Heart left ventricle (tissue), 16 donors: ENCODE data around the gene KRTAP17-1. TPM values are rescaled to one million over a fixed set of nuclear protein-coding genes. Genes with fewer than 3 reads are reported as not detected.
"Not testable (repeated sequence)": the region's sequence is repeated elsewhere in the genome, so short reads cannot be mapped to it uniquely, and the experiment has no call there.

ENCODE experiments used
- ATAC-seq, 4 donors: fragments of 200-7000 bp; cut with Tn5 transposase; one replicate each; pipeline ENCODE4 v1.9.1; 2020 to 2022; ENCODE audit warnings: moderate library complexity in 4 of 4, mild to moderate bottlenecking in 3 of 4, moderate number of reproducible peaks in 1 of 4
- DNase-seq, 5 donors: peaks; one replicate each; pipeline ENCODE4 v3.0.0-alpha.2; 2020
- H3K27ac ChIP-seq, 12 donors: fragments of 200-600 bp; sonication (generic) in 4 of 12; one replicate each; pipeline versions ENCODE4 v1.5.0 to v1.8.0; 2016 to 2022; ENCODE audit warnings: mild to moderate bottlenecking in 2 of 12
- H3K27me3 ChIP-seq, 9 donors: fragments of 200-600 bp; sonication (generic) in 2 of 9; one replicate each; pipeline versions ENCODE4 v1.5.1 to v1.8.0; 2016 to 2022; ENCODE audit warnings: mild to moderate bottlenecking in 3 of 9
- H3K36me3 ChIP-seq, 9 donors: fragments of 200-600 bp; sonication (generic) in 2 of 9; one replicate each; pipeline versions ENCODE4 v1.5.0 to v1.8.0; 2018 to 2022; ENCODE audit warnings: mild to moderate bottlenecking in 2 of 9
- H3K4me1 ChIP-seq, 12 donors: fragments of 200-600 bp; sonication (generic) in 4 of 12; one replicate each; pipeline versions ENCODE4 v1.5.0 to v1.8.0; 2016 to 2022; ENCODE audit warnings: mild to moderate bottlenecking in 3 of 12
- H3K4me3 ChIP-seq, 12 donors: fragments of 200-600 bp; sonication (generic) in 4 of 12; one replicate each; pipeline versions ENCODE4 v1.5.0 to v1.8.0; 2017 to 2022; ENCODE audit warnings: mild to moderate bottlenecking in 9 of 12, moderate library complexity in 4 of 12
- H3K9me3 ChIP-seq, 12 donors: fragments of 200-600 bp; sonication (generic) in 4 of 12; one replicate each; pipeline versions ENCODE4 v1.5.0 to v1.8.0; 2016 to 2022; ENCODE audit warnings: mild to moderate bottlenecking in 1 of 12
- POLR2A ChIP-seq, 2 donors: fragments of 450-650 bp; IDR thresholded peaks; one replicate each; pipeline ENCODE4 v1.6.1; 2017; ENCODE audit warnings: antibody characterized with exemption in 2 of 2, mild to moderate bottlenecking in 2 of 2, moderate library complexity in 2 of 2
- WGBS, 4 donors: extraction: QIAGEN DNeasy Blood & Tissue Kit in 2 of 4; methylation state at CpG; one replicate each; pipeline versions ENCODE4 v1.1.5 to v1.1.7; 2013 to 2018; 5-methylcytosine and 5-hydroxymethylcytosine counted together
- intact Hi-C, 10 donors: fragments of 100-400 bp; cut with DNase I; formaldehyde crosslinking; loops; one replicate each; pipeline versions ENCODE4 v1.11.1 to v1.14.2; 2022
- polyA plus RNA-seq, 2 donors: library from polyadenylated mRNA; stranded (reverse); fragments of 200-250 nt; gene quantifications; one replicate each; pipeline ENCODE4 v1.2.3, GENCODE V29; 2013
- total RNA-seq, 9 donors: library from RNA; depleted of rRNA in 2 of 9; stranded (reverse); fragments of >200 nt in 2 of 9; fragmentation: NEBNext Ultra II Directional in 3 of 9; extraction: Animal tissue kit (Norgen Biotek cat#: 25700) in 3 of 9; gene quantifications; one replicate each; pipeline versions ENCODE4 v1.1.0 to v1.2.4, GENCODE V29; 2016 to 2023
- TF ChIP-seq, protein P1 (sequence below), 12 donors: fragments of 200-600 bp; sonication (generic) in 4 of 12; IDR thresholded peaks; one replicate each; pipeline versions ENCODE4 v1.5.0 to v1.8.0; 2018 to 2022; ENCODE audit warnings: antibody characterized with exemption in 12 of 12, mild to moderate bottlenecking in 5 of 12
- donor health status: ischemic (EF 13 %, LVEDD 7.1; RV severe dilation, severe dysfunction).
- donor health status: healthy with polysubstance abuse.
- donor health status: DM: no; HTN: yes; CAD: no.
- donor health status: DM: no; HTN: no; CAD: no.
- donor health status: ischemic (EF 25% LVEDD 6.9; RV normal size, moderate dysfunction).
- donor health status: ischemic (EF 25% LVEDD 5.7; RV mildly dilated, moderate dysfunction).
- donor health status: healthy.
- donor health status: DM: yes; HTN: yes; CAD: no.
- donor health status: ischemic (EF 35%, LVEDD 5.7; RV mildly dilated, moderate dysfunction).
- donor health status: nonischemic (EF 11% LVEDD 7.7; RV severe dilation, severe dysfunction).
- donor health status: DM: yes; HTN: yes; CAD: no.
- donor health status: PGD.
- donor health status: ischemic (EF 29% LVEDD 5.4; RV normal size, mild dysfunction).
- donor health status: nonischemic (EF 23%, LVEDD 6.1; RV moderate dilation, normal function).

Gene KRTAP17-1
- total and polyA plus RNA-seq, 11 donors = not detected

DNA sequence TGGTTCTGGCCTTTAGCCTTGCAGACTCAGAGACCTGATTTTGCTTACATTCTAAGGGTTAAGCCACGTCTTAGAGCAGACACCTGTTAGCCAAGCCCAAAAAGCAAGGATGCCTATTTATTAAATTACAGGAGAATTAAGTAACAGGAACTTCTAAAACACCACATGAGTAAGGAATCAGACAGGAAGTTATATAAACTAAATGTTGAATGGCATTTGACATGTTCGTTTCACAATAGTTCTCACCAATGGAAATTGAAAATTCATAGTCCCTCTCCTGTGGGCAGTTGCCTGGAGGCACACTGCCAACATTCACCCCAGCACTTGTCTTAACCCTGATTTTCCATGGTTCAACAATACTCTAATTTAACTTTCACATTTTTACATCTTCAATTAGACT, 31.0 kb downstream of the KRTAP17-1 start:
- Histone ChIP-seq H3K4me1 (no peaks in the 10 kb centered on the region), H3K9me3 (peaks cover 0 to 3% (median 0%) of the 10 kb centered on the region in 12 donors), H3K27me3 (peaks cover 0 to 19% (median 0%) of the 10 kb centered on the region in 9 donors), H3K27ac (no peak overlapping the region), H3K4me3 (no peak overlapping the region), H3K36me3 (no peaks in the 10 kb centered on the region)
- 33 to 54% (median 38%) methylated on average over 2 of the region's 2 CpGs for WGBS, 4 donors
- ATAC-seq (no peak), DNase-seq (no peak)
- intact Hi-C loops = no loop called here
- TF ChIP-seq, protein P1, sequence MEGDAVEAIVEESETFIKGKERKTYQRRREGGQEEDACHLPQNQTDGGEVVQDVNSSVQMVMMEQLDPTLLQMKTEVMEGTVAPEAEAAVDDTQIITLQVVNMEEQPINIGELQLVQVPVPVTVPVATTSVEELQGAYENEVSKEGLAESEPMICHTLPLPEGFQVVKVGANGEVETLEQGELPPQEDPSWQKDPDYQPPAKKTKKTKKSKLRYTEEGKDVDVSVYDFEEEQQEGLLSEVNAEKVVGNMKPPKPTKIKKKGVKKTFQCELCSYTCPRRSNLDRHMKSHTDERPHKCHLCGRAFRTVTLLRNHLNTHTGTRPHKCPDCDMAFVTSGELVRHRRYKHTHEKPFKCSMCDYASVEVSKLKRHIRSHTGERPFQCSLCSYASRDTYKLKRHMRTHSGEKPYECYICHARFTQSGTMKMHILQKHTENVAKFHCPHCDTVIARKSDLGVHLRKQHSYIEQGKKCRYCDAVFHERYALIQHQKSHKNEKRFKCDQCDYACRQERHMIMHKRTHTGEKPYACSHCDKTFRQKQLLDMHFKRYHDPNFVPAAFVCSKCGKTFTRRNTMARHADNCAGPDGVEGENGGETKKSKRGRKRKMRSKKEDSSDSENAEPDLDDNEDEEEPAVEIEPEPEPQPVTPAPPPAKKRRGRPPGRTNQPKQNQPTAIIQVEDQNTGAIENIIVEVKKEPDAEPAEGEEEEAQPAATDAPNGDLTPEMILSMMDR (IDR thresholded peaks at IDR 0.05) = no peak
- TF ChIP-seq POLR2A (IDR thresholded peaks at IDR 0.05) = no peak

DNA sequence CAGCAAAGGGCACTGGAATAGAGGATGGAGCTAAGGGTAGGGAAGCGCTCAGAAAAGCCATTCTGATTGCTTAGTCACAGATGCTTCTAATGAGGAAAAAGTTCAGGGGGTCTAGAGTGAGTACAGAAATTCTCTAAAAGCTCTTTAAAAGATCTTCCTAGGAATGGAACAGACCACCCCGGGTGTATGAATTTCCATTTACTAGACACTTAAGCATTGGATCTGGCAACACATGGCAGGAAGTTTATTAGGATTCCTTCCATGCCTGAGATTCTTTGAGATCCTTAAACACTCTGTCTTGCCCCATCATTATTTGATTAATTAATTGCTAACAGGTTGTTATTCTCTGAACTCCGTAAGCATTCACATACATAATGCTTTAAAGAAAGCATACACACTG, 31.5 kb downstream of the KRTAP17-1 start:
- Histone ChIP-seq H3K4me1 (no peaks in the 10 kb centered on the region), H3K27ac (no peak overlapping the region), H3K9me3 (peaks cover 0 to 3% (median 0%) of the 10 kb centered on the region in 12 donors), H3K4me3 (no peak overlapping the region), H3K27me3 (peaks cover 0 to 19% (median 0%) of the 10 kb centered on the region in 9 donors), H3K36me3 (no peaks in the 10 kb centered on the region)
- intact Hi-C loops = no loop called here
- no peak for ATAC-seq
- no peak for DNase-seq
- WGBS, 4 donors = 50 to 58% (median 53%) methylated on average over 3 of the region's 3 CpGs
- TF ChIP-seq POLR2A (IDR thresholded peaks at IDR 0.05) = no peak
- TF ChIP-seq, protein P1 (IDR thresholded peaks at IDR 0.05) = no peak

DNA sequence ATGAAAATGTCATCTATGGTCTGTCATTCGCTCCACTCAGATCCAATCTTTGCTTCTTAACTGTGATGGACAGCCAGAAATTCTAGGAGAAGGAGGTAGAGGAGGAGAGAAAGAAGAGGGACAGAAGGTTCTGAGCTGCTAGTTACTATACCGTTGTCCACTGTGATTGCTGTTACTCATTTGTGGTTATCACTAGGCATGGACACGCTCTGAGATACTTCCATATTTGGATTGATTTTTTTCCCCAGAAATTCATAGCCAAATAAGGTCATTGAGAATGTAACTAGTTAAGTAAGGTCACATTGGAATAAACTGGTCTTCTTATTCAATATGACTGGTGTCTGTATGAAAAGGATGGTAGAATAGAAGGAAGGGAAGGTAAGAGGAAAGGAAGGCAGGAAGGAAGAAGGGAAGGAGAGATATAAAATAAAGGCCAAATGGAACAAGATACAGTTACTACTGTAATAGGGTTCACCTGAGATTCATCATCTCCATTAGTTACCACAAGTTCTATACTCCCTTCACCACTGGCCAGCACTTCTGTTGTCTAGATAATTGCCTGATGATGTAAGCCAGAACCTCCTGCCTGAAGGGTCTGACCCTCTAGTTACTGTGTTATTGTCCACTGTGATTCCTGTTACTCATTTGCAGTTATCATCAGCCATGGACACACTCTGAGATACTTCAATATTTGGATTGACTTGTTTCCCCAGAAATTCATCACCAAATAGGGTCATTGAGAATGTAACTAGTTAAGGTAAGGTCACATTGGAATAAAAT, 37.1 kb downstream of the KRTAP17-1 start:
- TF ChIP-seq POLR2A (IDR thresholded peaks at IDR 0.05) = no peak
- TF ChIP-seq, protein P1 (IDR thresholded peaks at IDR 0.05) = no peak
- Histone ChIP-seq H3K36me3 (no peaks in the 10 kb centered on the region), H3K27ac (no peak overlapping the region), H3K4me1 (no peaks in the 10 kb centered on the region), H3K9me3 (peaks cover 0 to 3% (median 0%) of the 10 kb centered on the region in 12 donors), H3K4me3 (no peak overlapping the region), H3K27me3 (peaks cover 0 to 22% (median 0%) of the 10 kb centered on the region in 9 donors)
- DNase-seq = no peak
- no peak for ATAC-seq
- intact Hi-C loops = no loop called here
- WGBS, 4 donors = 78 to 85% (median 83%) methylated on average over 3 of the region's 3 CpGs

DNA sequence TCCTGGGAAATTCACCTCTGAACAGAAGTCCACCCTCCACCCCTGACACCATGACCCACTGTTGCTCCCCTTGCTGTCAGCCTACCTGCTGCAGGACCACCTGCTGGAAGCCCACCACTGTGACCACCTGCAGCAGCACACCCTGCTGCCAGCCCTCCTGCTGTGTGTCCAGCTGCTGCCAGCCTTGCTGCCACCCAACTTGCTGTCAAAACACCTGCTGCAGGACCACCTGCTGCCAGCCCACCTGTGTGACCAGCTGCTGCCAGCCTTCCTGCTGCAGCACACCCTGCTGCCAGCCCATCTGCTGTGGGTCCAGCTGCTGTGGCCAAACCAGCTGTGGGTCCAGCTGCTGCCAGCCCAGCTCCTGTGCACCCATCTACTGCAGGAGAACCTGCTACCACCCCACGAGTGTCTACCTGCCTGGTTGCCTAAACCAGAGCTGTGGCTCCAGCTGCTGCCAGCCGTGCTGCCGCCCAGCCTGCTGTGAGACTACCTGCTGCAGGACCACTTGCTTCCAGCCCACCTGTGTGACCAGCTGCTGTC, 39.8 kb downstream of the KRTAP17-1 start, which contains the start of gene KRTAP9-7:
KRTAP9-7 (plus strand) TSS at position 51 of the 543 bp plus-strand sequence; CDS start at position 51, 0 bp downstream.
- H3K9me3 ChIP-seq, H3K4me3 ChIP-seq, H3K36me3 ChIP-seq, H3K4me1 ChIP-seq, H3K27ac ChIP-seq, ATAC-seq: not testable (repeated sequence)
- H3K27me3 ChIP-seq = peaks cover 0 to 16% (median 0%) of the 10 kb centered on the region in 9 donors
- peak in 1 of 5 donors; percentile 37 for DNase-seq
- intact Hi-C loops = loop anchor here in 1 of 10 donors (2.0 kb wide), 1 partner anchor 13 kb away; no protein-coding TSS in a partner anchor
- WGBS, 4 donors = 71 to 100% (median 74%) methylated on average over 1 to 3 of the region's 3 CpGs; no CpG with 5 or more reads in 1 of the 4 donors
